GM12864 (cell line): ENCODE results near the gene MAP3K4.

ENCODE experiments used
- DNase-seq: peaks from one replicate; pipeline ENCODE4 v3.0.0-alpha.2; 2011; ENCODE audit warnings: low read depth
- H3K4me3 ChIP-seq: 2 replicates; pipeline ENCODE4 v1.5.1; 2011; ENCODE audit warnings: mild to moderate bottlenecking, low read depth, low read length, control low read depth
- TF ChIP-seq, protein P1 (sequence below): IDR thresholded peaks from 2 replicates; pipeline ENCODE4 v1.5.1; 2011; ENCODE audit warnings: low read depth, mild to moderate bottlenecking, moderate library complexity, low read length, control low read depth, inconsistent platforms; ENCODE audit errors: missing control alignments

MAP3K4 gene

DNA sequence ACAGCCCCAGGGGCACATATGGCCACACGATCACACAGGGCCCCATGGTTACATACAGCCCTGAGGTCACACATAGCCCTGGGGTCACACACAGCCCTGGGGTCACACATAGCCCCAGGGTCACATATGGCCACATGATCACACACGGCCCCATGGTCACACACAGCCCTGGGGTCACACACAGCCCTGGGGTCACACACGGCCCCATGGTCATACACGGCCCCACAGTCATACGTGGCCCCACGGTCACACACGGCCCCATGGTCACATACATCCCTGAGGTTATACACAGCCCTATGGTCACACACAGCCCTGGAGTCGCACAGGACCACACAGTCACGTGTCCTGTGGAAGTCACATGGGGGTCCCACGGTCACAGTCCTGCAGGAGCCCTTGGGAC is 162.2 kb downstream of the MAP3K4 start:
- DNase-seq, result no peak
- H3K4me3 ChIP-seq, result no peak overlapping the region
- TF ChIP-seq, protein P1, sequence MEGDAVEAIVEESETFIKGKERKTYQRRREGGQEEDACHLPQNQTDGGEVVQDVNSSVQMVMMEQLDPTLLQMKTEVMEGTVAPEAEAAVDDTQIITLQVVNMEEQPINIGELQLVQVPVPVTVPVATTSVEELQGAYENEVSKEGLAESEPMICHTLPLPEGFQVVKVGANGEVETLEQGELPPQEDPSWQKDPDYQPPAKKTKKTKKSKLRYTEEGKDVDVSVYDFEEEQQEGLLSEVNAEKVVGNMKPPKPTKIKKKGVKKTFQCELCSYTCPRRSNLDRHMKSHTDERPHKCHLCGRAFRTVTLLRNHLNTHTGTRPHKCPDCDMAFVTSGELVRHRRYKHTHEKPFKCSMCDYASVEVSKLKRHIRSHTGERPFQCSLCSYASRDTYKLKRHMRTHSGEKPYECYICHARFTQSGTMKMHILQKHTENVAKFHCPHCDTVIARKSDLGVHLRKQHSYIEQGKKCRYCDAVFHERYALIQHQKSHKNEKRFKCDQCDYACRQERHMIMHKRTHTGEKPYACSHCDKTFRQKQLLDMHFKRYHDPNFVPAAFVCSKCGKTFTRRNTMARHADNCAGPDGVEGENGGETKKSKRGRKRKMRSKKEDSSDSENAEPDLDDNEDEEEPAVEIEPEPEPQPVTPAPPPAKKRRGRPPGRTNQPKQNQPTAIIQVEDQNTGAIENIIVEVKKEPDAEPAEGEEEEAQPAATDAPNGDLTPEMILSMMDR, result no peak

GRCh38 chr6:161154796-161155335 is 163.3 kb downstream of the MAP3K4 start:
- TF ChIP-seq, protein P1, result no peak
- DNase-seq, result no peak
- no peak overlapping the region for H3K4me3 ChIP-seq

DNA sequence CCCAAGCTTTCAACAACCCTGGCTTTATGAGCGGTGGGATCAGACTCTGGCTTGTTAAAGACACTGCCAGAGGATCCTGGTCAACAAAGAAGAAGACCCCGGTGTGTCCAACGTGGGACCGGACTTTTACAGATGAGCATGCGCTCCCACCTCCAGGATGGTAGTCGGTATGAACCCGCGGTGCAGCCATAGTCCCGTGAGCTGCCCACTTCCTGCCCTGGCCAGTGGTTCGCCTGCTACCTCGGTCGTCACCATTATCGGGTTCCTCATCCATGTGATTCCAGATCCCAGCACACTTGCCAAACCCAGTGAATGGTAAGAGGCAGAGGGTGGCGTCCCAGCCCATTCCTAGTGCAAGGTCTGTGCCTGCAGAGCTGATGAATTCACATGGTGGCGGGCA is 169.6 kb downstream of the MAP3K4 start:
- TF ChIP-seq, protein P1, result no peak
- H3K4me3 ChIP-seq, result no peak overlapping the region
- DNase-seq, result no peak

- TF ChIP-seq, protein P1, result no peak
- no peak for DNase-seq
Measured at GRCh38 chr6:161161889-161162624, 170.5 kb downstream of the MAP3K4 start.

GRCh38 chr6:161162722-161163121 is 171.2 kb downstream of the MAP3K4 start:
- TF ChIP-seq, protein P1, result no peak
- H3K4me3 ChIP-seq, result no peak overlapping the region
- DNase-seq, result no peak

More at GRCh38 chr6:161161889-161162624, 170.5 kb downstream of the MAP3K4 start:
- no peak overlapping the region for H3K4me3 ChIP-seq

GRCh38 chr6:161163466-161164181 is 172.1 kb downstream of the MAP3K4 start:
- H3K4me3 ChIP-seq, result no peak overlapping the region
- DNase-seq, result no peak
- TF ChIP-seq, protein P1, result no peak

DNA sequence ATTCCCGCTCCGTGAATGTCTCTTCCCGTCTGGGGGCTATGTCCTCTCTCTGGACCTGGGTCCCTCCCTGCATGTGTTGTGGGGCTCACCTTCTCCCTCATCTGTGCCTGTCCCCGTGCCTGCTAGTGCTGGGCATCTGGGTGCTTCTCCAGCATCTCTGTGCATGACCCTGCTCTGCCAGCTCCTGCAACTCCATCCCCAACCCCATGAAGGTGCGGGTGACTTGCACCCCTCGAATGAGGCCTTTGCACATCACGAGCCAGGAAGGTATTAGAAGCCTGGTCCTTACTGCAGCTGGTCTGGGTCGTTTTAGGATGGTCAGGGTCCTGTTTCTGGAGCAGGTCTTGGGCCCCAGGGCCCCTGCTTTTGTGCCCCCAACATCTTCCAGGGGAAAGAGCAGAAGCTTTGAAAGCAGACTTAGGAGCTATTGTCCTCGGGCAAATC is 172.6 kb downstream of the MAP3K4 start:
- no peak overlapping the region for H3K4me3 ChIP-seq
- DNase-seq, result no peak
- TF ChIP-seq, protein P1, result no peak
